ENCODE data around the gene ECM1.

- TF ChIP-seq CTCF (IDR thresholded peaks at IDR 0.05) (no peak), POLR2A (IDR thresholded peaks at IDR 0.05) (no peak)
Observed at GRCh38 chr1:150557813-150558212, 49.9 kb downstream of the ECM1 start.
